ENCODE results near the gene TMEM273. TPM values are rescaled to one million over a fixed set of nuclear protein-coding genes. Genes with fewer than 3 reads are reported as not detected.

TMEM273 gene
- total and polyA plus RNA-seq, 8 donors, result 0.89 to 72.9 (median 5.9) TPM

- 58 to 73% (median 62%) methylated on average over 4 of the region's 4 CpGs for WGBS, 5 donors
- H3K27ac ChIP-seq, result no peak overlapping the region
- intact Hi-C loops (cut with DNase I; ENCODE audit: low total_unique reads), result loop anchor here (10.0 kb wide), 1 partner anchor 185 kb away; no protein-coding TSS in a partner anchor
- H3K4me3 ChIP-seq, result no peak overlapping the region
- H3K27me3 ChIP-seq, result no peaks in the 10 kb centered on the region
- H3K36me3 ChIP-seq, result peaks cover 0 to 14% (median 2%) of the 10 kb centered on the region in 4 donors
- peaks cover 0 to 10% (median 0%) of the 10 kb centered on the region in 4 donors for H3K4me1 ChIP-seq
- DNase-seq, result no peak
- H3K9me3 ChIP-seq, result no peaks in the 10 kb centered on the region
- TF ChIP-seq POLR2A (IDR thresholded peaks at IDR 0.05) (no peak), CTCF (IDR thresholded peaks at IDR 0.05) (no peak), EP300 (IDR thresholded peaks at IDR 0.05) (no peak), POLR2AphosphoS5 (IDR thresholded peaks at IDR 0.05) (no peak)
Measured at GRCh38 chr10:49169776-49170175, 18.4 kb downstream of the TMEM273 start.

- H3K27ac ChIP-seq, result no peak overlapping the region
- no peak for DNase-seq
- H3K27me3 ChIP-seq, result no peaks in the 10 kb centered on the region
- no peak overlapping the region for H3K4me3 ChIP-seq
- H3K36me3 ChIP-seq, result peaks cover 0 to 14% (median 2%) of the 10 kb centered on the region in 4 donors
- intact Hi-C loops (cut with DNase I; ENCODE audit: low total_unique reads), result loop anchor here (10.0 kb wide), 1 partner anchor 184 kb away; no protein-coding TSS in a partner anchor
- 80 to 90% (median 85%) methylated on average over 6 of the region's 6 CpGs for WGBS, 5 donors
- no peaks in the 10 kb centered on the region for H3K9me3 ChIP-seq
- peaks cover 0 to 4% (median 0%) of the 10 kb centered on the region in 4 donors for H3K4me1 ChIP-seq
- TF ChIP-seq POLR2A (IDR thresholded peaks at IDR 0.05), result no peak
- TF ChIP-seq POLR2AphosphoS5 (IDR thresholded peaks at IDR 0.05), result no peak
- TF ChIP-seq EP300 (IDR thresholded peaks at IDR 0.05), result no peak
Measured at GRCh38 chr10:49168831-49169500, 19.2 kb downstream of the TMEM273 start.

GRCh38 chr10:49168171-49168540 lies 20.0 kb downstream of the TMEM273 start:
- no peak for TF ChIP-seq POLR2AphosphoS5 (IDR thresholded peaks at IDR 0.05)
- no peak for TF ChIP-seq EP300 (IDR thresholded peaks at IDR 0.05)
- no peak for TF ChIP-seq CTCF (IDR thresholded peaks at IDR 0.05)
- no peak for TF ChIP-seq POLR2A (IDR thresholded peaks at IDR 0.05)
- intact Hi-C loops (cut with DNase I; ENCODE audit: low total_unique reads), result loop anchor here (10.0 kb wide), 1 partner anchor 183 kb away; no protein-coding TSS in a partner anchor
- no peak overlapping the region for H3K4me3 ChIP-seq
- H3K9me3 ChIP-seq, result no peaks in the 10 kb centered on the region
- H3K4me1 ChIP-seq, result no peaks in the 10 kb centered on the region
- no peaks in the 10 kb centered on the region for H3K27me3 ChIP-seq
- H3K27ac ChIP-seq, result no peak overlapping the region
- no peak for DNase-seq
- peaks cover 0 to 14% (median 2%) of the 10 kb centered on the region in 4 donors for H3K36me3 ChIP-seq
- WGBS, 5 donors, result 62 to 80% (median 70%) methylated on average over 4 of the region's 4 CpGs

GRCh38 chr10:49167425-49168170 lies 20.6 kb downstream of the TMEM273 start:
- Histone ChIP-seq H3K4me3 (no peak overlapping the region), H3K4me1 (no peaks in the 10 kb centered on the region), H3K36me3 (peaks cover 0 to 14% (median 2%) of the 10 kb centered on the region in 4 donors), H3K27ac (no peak overlapping the region), H3K9me3 (no peaks in the 10 kb centered on the region), H3K27me3 (peaks cover 0 to 2% (median 0%) of the 10 kb centered on the region in 3 donors)
- no peak for DNase-seq
- TF ChIP-seq EP300 (IDR thresholded peaks at IDR 0.05) (no peak), POLR2A (IDR thresholded peaks at IDR 0.05) (no peak), CTCF (IDR thresholded peaks at IDR 0.05) (no peak)
- intact Hi-C loops (cut with DNase I; ENCODE audit: low total_unique reads), result loop anchor here (10.0 kb wide), 1 partner anchor 183 kb away; no protein-coding TSS in a partner anchor
- WGBS, 5 donors, result 79 to 85% (median 84%) methylated on average over 6 to 12 of the region's 12 CpGs

Data from stomach (tissue), 9 donors.